NCI-H446 (cell line): ENCODE data around the gene XCR1.
"Not testable (repeated sequence)": the region's sequence is repeated elsewhere in the genome, so short reads cannot be mapped to it uniquely, and the experiment has no call there.

Experiments
- DNase-seq, 2 experiments: peaks; one replicate each; lab custom pipeline; 2025; lab: John Stamatoyannopoulos, UW

The XCR1 gene

DNA sequence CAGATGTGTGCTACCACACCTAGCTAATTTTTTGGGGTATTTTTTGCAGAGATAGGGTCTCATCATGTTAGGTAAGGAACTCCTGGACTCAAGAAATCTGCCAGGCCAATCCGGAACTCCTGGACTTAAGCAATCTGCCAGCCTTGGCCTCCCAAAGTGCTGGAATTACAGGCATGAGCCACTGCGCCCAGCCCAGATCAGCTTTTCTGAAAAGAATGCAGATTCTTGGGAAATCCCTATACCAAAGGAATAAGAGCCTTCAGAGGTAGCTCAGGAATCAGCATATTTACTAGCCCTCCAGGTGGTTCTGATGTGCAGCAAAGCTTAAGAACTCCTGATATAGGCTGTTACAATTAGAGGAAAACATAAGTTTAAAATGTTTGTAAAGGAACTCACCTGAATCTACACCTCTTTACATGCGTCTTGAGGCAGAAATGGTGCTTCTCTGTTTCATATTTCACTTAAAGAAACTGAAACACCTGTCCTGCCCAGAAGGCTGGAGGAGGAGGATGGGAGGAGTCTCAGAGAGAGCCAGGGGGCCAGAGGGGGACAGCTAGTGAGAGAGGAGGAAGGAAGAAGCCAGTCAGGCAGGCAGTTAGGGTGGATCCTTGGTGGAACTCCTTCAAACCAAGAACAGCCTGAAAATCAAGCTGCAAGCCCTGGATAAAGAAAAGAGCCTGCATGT, at the start of gene XCR1:
XCR1 (minus strand) TSS at position 463 of the 685 bp plus-strand sequence. CDS start 5,536 bp downstream, outside the sequence.
- DNase-seq, result no peak

DNA sequence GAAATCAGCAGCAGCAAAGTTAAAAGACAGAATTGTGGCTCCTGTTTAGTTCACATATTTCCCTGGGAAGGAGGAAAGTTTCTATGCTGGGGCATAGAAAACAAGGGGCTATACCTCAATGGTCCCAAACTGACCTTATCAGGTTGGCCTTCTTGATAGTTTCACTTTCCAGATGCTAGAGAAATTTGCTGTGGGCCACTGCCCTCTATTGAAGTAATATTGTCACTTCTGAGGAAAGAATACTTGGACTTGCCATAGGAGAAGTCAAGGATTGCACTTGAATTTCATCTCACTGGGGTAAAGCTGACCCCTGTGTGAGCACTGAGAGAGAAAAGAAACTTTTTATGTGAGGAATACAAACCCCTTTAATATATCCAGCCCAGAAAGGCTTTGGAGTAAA, 49.3 kb upstream of the XCR1 start:
- no peak for DNase-seq

DNA sequence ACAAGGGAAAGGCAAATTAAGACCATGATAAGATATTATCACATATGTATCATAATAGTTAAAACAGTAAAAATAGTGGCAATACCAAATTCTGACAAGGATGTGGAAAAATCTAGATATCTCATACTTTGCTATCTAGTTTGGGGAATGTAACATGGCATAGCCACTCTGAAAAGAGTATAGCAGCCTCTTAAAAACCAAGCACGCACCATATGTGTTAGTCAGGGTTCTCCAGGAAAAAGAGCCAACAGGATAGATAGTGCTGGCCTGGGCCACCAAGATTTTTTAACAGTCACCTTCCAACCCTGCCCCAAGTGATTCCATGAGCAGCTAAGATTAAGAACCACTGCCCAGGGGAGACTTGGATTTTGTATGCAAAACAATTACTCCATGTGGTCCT, 48.5 kb upstream of the XCR1 start:
- no peak for DNase-seq

DNA sequence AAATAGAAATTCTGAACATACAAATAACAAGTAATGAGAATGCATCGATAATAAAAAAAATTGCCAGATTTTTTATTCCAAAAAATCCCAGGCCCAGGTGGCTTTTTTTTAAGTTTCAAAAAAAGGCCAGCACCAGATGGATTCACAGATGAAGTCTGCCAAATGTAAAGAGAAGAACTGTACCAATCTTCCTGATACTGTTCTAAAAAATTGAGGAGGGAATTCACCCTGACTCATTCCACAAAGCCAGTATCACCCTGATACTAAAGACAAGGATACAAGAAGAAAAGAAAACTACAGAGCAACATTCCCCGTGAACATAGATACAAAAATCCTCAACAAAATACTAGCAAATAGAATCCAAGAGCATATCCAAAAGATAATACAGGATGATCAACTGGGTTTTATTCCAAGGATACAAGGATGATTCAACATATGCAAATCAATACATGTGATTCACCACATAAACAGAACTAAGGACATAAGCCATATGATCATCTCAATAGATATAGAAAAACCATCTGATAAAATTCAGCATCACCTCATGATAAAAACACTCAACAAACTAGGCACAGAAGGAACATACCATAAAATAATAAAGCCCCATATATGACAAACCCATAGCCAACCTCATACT, 44.1 kb upstream of the XCR1 start:
- no peak for DNase-seq

GRCh38 chr3:46070595-46071093, 43.4 kb upstream of the XCR1 start:
- no peak for DNase-seq

- DNase-seq, result no peak
These were observed 41.2 kb upstream of the XCR1 start for GRCh38 chr3:46068501-46068900.

- no peak for DNase-seq
These were observed 40.1 kb upstream of the XCR1 start for GRCh38 chr3:46067401-46067800.

DNA sequence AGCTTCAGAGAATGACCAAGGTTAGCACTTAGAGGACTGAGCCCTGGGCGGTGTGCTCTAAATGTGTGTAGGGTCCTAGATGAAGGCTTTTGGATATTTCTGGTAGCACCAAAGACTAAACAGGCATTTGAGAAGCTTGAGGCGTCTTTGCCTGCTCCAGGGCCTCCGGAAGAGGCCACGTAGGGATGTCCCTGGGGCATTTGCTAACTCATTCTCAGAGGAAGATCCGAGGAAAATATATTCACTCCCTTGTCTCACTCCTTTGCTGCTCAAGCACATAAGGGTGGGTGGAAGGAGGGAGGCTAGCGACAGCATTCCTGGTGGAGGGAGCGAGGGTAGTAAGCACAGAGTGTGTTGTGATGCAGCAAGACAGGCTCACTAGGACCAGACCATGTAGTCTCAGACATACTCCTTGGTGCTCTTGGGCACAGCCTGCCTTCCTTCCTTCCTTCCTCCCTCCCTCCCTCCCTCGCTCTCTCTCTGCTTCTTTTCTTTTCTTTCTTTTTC, 38.5 kb upstream of the XCR1 start:
- no peak for DNase-seq

DNA sequence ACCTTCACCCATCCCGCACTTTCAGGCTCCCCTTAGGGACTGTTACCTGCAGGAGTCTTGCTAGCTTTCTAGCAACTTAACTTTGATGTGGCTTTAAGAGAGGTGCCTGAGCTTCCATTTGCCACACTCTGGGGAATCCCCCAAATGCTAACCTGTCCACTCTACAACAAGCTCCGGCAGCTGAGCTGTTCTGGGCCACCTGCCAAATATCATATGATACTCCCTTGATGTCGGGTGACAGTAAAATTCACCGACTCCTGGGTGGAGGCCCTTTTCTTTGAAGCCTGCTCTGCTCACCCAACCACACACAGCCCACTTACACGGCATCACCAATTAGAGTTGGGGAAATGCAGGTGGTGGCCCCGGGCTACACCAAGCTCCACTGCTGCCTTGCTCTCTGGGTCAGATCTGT, 38.0 kb upstream of the XCR1 start:
- no peak for DNase-seq

DNA sequence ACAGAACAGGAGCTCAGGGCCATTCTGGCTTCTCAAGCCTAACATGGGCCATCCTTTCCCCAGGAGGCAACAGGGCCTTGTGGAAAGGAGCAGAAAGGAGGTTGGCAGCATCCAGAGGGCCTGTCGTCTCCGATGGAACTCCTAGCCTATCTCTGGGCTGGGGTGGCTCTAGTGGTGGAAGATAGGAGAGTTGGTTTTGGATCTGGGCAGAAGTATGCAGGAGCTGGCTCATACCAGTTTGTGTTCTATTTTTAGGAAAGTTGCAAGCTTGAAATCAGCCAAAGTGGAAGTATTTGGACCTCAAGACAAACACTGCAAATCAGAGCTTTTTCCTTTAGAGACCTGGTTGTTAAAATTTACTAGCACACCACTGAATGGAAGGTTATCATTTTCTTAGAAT, 35.4 kb upstream of the XCR1 start:
- no peak for DNase-seq

DNA sequence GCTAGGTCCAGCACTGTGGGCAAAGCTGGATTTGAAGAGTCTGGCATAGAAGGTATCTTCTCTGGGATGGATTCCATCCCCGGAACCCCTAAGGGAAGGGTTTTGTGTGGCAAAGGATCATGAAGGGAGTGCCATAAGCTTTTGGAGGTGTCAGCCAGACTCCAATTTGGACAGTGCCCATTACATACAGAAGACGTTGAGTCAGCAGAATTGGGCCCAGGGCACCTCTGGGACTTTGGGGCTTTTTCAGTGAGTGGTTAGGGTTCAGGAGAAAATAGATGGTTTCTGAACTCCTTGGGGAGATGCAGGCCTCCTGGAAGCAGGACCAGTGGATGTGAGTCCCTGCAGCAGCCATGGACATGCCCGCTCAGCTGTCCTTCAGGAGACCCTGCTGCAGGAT, 34.6 kb upstream of the XCR1 start:
- no peak for DNase-seq

DNA sequence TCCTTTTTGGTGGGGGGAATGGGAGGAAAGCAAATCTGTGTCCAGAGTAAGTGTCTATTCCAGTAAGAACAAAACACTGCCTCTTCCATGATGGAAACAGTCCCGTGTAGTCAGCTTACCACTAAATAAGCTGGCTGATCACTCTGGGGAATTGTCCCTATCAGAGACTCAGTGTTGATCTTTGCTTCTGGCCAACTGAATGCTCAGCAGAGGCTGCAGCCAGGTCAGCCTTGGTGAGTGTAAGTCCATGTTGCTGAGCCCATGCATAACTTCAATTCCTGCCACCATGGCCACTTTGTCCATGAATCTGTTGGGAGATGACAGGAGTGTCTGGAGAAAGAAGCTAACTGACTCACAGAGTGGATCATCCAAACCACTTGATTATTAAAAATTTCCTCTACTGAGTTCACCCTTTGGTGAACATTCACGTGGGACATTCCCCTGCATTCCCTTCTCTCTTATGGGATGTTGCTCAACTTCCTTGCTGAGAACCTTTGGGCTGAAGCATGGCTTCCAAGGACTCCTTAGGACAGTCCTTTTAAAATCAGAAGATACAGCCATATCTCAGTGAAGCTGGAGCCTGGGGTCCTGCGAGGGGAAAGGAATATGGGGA, 33.9 kb upstream of the XCR1 start:
- no peak for DNase-seq

DNA sequence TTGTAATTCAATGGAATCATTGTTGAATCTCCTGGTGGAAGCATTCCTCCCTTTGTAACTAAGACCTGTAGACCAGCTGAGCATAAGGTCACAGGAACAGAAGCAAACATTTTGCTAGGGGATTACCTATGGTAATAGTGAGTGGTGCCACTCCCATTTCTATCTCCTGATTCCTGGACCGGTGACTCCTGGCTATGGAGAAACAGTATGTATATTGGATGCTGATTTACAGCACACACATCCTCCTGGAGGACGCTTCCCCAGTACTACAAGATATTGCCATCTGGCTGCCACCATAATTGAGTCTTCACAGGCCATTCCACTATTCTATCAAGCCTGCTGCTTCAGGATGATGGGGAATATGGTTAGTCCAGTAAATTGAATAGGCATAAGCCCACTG, 33.3 kb upstream of the XCR1 start:
- DNase-seq, result no peak

GRCh38 chr3:46059432-46059831, 32.1 kb upstream of the XCR1 start:
- DNase-seq, result no peak

- no peak for DNase-seq
These were observed 31.7 kb upstream of the XCR1 start for GRCh38 chr3:46058981-46059380.

DNA sequence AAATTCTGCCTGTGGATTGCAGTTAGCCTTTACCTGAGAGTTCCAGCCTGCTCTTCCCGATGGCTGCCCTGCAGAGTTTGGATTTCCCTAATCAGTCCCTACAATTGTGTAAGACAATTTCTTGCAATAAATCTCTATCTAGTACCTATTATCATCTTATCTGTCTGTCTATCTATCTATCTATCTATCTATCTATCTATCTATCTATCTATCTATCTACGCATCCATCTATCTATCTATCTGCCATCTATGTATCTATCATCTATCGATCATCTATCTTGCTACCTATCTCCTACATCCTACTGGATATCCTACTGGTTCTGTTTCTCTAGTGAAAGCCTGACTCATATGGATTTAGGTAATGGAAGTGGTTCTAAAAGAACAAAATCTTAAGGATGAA, 30.4 kb upstream of the XCR1 start:
- DNase-seq, result no peak

DNA sequence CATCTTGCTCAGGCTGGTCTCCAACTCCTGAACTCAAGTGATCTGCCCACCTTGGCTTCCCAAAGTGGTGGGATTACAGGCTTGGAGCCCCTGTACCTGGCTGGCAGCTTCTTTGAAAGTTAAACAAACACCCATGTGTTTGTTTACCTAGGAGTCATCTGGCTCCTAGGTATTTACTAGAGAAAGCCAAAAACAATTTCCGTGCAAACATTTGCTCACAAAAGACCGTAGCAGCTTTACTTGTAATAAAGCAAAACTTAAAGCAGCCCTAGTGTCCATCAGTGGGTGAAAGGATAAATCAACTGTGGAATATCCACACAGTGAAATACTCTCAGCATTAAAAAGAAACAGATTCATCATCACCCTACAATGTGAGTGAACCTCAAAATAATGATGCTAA, 29.4 kb upstream of the XCR1 start:
- no peak for DNase-seq

DNA sequence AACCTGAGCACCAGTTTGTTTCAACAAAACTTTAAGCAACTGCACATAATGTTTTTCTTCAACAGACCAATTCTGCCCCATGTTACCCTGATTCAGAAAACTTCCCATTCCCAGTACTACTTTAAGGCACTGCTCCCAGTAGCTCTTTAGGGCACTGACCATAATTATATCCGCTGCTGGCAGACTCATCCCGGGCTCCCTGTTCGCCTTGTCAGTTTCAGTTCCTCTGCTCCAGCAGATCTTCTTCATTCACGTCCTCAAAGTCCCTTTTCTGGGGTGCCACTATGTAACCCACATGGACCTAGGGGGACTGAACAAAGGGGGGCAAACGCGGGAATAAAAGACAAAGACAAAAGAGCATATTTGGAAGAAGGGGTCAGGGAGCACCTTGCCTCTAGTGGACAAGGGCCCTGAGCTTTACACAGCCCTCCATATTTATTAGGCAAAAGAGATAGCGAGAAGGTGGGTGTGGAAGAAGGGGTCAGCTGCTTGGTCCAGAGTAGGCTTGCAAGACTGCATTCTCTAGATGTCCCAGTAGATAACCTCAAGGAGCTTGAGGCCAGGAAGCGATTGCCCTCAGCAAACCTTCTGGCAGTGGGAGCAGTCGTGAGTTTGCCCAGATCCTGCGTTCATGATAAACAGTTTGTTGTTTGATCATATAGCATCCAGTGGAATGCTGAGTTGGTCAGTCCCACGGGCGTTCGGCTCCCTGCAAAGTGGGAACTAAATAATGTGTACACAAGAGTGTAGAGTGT, 26.7 kb upstream of the XCR1 start:
- not testable (repeated sequence) for DNase-seq

DNA sequence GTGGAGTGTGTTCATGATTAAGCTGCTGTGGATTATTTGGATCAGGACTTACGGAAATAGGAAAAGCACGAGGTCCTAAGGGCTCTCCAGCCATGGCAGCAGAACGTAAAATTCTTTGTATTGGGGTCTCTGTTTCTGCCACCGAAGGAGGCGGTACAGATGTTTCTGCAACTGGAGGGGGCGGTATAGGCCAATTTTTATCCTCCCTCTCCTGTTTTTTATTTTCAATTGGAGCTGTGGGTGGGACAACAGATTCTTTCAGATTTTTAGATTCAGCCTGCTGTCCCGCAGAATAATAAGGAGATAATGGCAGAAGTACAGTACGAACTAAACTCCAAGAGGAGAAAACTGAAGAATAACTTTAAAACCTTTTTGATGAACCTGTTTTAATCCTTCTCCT, 26.0 kb upstream of the XCR1 start:
- DNase-seq, result not testable (repeated sequence)

- no peak for DNase-seq
These were observed 25.2 kb upstream of the XCR1 start for GRCh38 chr3:46052531-46052930.

DNA sequence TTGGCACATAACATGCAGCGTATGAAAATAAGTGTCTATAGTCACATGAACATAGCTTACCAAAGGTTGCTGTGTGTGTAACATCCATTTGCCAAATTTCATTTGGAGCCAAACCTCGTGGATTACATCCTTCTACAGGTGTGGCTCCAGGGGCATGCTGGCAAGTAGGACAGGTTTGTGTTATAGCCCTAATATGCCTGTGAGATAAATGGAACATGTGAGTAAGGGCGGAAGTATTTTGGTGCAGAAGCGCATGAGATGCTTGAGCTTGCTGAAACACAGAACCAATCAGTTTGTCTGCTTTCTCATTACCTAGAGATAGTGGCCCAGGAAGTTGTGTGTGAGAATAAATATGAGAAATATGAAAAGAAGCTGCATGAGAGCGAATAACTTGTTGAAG, 21.8 kb upstream of the XCR1 start:
- no peak for DNase-seq

DNA sequence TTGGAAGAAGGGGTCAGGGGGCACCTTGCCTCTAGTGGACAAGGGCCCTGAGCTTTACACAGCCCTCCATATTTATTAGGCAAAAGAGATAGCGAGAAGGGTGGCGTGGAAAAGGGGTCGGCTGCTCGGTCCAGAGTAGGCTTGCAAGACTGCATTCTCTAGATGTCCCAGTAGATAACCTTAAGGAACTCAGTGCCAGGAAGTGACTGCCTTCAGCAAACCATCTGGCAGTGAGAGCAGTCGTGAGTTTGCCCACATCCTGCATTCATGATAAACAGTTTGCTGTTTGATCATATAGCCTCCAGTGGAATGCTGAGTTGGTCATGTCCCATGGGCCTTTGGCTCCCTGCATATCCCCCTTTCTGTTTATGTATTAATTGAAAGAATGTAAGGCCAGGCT, 18.9 kb upstream of the XCR1 start:
- DNase-seq, result not testable (repeated sequence)
